ENCODE results near the gene OMD.

OMD gene

DNA sequence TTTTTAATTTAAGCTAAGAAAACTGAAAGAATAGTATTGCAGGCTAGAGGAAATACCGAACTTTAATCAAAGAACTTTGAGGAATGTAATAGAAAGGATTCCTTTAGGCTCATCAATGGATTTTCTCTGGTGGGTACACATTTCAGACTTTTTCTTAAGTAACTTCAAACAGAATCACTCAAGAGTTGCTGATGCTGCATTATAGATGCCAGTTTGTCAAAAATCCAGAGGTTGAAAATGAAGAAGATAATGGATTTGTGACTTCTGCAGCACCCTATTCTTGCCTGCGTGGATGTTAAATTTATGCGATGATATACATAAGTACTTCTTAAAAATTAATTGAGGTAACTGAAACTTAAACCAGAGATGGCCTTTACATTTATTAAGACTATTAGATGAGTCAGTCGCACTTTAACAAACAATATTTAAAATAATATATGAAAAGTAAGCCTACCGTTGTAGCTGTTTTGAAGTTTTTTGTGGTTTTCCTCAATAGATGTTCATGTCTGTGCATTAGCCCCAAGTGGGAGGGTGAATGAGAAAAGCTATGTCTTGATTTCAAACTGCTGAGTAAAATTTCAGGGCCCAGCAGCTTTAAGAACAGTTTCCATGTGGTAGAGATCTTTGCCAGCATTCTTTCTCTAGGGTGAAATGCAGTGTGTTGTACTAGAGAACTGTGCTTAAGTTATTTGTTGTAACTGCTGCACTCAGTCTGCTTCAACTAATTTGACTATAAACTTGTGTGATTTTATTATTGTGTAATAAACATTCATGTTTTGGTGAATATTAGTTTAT is 20.0 kb downstream of the OMD start, which contains the start of gene OGN:
Gene OGN, minus strand, starts transcription at position 537 of the 795 bp plus-strand sequence. CDS start 1,171 bp downstream, outside the sequence.
- H3K27me3 Mint-ChIP-seq = no peaks in the 10 kb centered on the region
- no peak within 1 kb of the TSS for H3K4me3 Mint-ChIP-seq
- no peak for DNase-seq

DNA sequence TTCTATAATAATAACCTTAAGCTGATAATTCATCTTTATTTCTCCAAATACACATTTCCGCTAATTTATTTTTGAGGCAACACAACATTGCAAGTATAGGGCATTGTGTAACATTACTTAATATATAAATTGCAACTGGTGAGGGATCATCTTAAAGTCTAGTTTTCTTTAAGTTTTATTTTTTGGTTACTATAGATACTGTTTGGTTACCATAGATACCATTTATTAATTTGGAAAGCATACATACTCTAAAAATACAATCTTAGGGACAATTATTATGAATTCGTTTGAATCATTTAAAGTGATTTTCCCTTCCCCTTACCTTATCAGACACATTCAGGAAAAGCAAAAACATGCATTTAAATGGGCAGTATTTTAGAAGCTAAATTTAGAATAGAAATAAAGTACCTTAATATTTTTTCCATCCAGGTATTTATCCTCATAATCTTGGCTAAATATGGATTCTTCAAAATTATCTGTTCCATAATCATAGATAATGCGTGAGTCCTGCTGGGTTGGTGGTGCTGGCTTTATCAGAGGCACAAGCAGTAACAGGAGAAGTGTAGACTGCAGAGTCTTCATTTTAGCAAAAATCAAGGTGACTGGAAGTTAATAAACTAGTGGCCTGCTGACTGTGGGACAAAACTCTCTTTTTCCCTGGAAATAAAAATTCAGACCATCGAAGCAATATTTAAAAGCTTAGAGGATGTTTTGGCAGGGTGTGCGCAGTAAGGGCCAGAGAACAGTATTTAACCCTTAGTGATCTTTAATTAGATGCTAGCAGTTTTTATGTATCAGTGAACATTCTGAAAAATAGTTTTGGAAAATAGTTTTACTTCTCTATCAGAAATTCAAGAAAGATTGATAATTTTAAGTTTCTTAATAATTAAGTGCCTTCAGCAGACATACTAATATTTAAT is 21.2 kb downstream of the OMD start:
- H3K27ac Mint-ChIP-seq = no peak overlapping the region

More for the DNA sequence above, 20.0 kb downstream of the OMD start, which contains the start of gene OGN:
- Mint-ChIP-seq H3K27ac (no peak within 1 kb of the TSS), H3K4me1 (ENCODE audit: low read depth in 2 of 2) (peaks cover 11 to 15% of the 10 kb centered on the region in 2 donors), H3K9me3 (no peaks in the 10 kb centered on the region), H3K36me3 (ENCODE audit: insufficient read depth) (no peaks in the 10 kb centered on the region)
- ATAC-seq (replicated peaks) = no peak

DNA sequence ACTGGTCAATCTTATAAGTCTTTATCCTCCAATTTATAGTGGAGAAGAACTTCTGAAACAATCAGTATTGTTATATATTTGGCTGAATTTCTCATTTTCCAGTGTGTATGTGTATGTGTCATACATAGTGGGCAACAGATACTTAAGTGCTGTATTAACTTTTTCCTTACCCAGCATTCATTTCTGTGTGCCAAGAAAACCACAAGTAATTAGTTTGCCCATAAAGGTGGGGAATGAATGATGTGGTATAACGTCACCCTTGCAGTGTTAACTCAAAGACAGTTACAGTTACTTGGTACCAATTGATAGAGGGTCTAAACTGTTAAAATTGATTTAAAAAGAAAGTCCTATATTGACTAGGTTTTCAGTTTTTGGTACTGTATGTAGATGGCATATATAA is 21.9 kb downstream of the OMD start:
- Mint-ChIP-seq H3K4me3 (no peak overlapping the region), H3K36me3 (ENCODE audit: insufficient read depth) (no peaks in the 10 kb centered on the region), H3K27ac (no peak overlapping the region), H3K9me3 (no peaks in the 10 kb centered on the region), H3K4me1 (ENCODE audit: low read depth in 2 of 2) (peaks cover 11 to 15% of the 10 kb centered on the region in 2 donors), H3K27me3 (no peaks in the 10 kb centered on the region)
- ATAC-seq (replicated peaks) = no peak
- no peak for DNase-seq

More for the DNA sequence above, 21.2 kb downstream of the OMD start:
- Mint-ChIP-seq H3K27me3 (no peaks in the 10 kb centered on the region), H3K9me3 (no peaks in the 10 kb centered on the region), H3K36me3 (ENCODE audit: insufficient read depth) (no peaks in the 10 kb centered on the region), H3K4me3 (no peak overlapping the region), H3K4me1 (ENCODE audit: low read depth in 2 of 2) (peaks cover 11 to 15% of the 10 kb centered on the region in 2 donors)
- DNase-seq (no peak), ATAC-seq (replicated peaks) (no peak)

DNA sequence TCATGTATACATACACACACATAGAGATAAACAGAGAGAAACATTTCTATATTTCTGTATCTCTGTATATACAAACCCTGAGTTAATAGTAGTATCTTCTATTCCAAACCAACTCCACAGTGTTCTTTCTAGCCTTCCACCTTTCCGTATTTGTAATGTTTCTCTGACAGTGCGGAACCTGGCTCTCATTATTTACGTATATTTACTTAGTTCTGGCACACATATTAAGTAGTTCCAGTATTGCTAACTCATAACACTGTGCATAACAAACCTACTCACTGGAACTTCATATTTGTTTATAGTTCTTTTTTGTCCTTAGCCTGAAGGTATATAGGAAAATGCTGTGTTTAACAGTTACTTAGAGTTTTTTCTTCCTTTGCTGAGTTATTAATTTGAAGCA is 26.4 kb downstream of the OMD start:
- Mint-ChIP-seq H3K9me3 (no peaks in the 10 kb centered on the region), H3K27me3 (no peaks in the 10 kb centered on the region), H3K27ac (no peak overlapping the region), H3K4me3 (no peak overlapping the region), H3K4me1 (ENCODE audit: low read depth in 2 of 2) (no peaks in the 10 kb centered on the region), H3K36me3 (ENCODE audit: insufficient read depth) (no peaks in the 10 kb centered on the region)
- ATAC-seq (replicated peaks) (no peak), DNase-seq (no peak)

DNA sequence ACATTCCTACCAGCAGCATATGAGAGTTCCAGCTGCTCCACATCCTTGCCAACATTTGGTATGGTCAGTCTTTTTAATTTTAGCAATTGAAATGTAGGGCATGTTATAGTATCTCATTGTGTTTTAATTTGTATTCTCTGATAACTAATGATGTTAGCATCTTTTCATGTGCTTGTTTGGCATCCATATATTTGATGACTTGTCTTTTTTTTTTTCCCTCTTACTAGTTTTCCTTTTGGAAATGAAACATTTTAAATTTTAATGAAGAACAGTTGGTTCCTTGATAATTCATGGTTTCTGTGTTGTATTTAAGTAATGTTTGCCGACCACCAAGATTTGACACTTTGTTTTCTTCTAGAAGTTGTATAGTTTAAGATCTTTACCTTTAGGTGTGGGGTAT is 28.7 kb downstream of the OMD start:
- H3K4me1 Mint-ChIP-seq (ENCODE audit: low read depth in 2 of 2) = no peaks in the 10 kb centered on the region
- no peaks in the 10 kb centered on the region for H3K9me3 Mint-ChIP-seq
- DNase-seq (no peak), ATAC-seq (replicated peaks) (no peak)
- no peaks in the 10 kb centered on the region for H3K36me3 Mint-ChIP-seq (ENCODE audit: insufficient read depth)
- H3K27me3 Mint-ChIP-seq = no peaks in the 10 kb centered on the region
- H3K27ac Mint-ChIP-seq = no peak overlapping the region
- H3K4me3 Mint-ChIP-seq = no peak overlapping the region

DNA sequence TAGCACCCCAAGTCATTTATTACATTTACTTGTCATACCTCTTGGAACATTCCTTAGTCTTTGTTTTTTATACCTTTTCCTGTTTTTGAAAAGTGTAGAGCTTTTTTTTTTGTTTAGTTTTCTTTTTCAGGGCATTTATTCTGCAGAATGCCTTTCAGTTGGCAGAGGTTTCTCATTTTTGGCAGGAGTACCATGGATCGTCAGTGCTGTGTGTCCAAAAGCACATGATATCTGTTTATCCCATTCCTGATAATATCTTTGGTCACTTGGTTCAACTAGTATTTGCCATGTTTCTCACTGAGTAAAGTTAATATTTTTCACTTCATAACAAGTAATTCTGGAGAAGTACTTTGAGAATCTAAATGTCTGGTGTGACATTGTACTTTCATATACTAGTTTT is 30.6 kb downstream of the OMD start:
- DNase-seq (no peak), ATAC-seq (replicated peaks) (no peak)
- Mint-ChIP-seq H3K27me3 (no peaks in the 10 kb centered on the region), H3K4me1 (ENCODE audit: low read depth in 2 of 2) (no peaks in the 10 kb centered on the region), H3K9me3 (no peaks in the 10 kb centered on the region), H3K27ac (no peak overlapping the region), H3K36me3 (ENCODE audit: insufficient read depth) (no peaks in the 10 kb centered on the region), H3K4me3 (no peak overlapping the region)

DNA sequence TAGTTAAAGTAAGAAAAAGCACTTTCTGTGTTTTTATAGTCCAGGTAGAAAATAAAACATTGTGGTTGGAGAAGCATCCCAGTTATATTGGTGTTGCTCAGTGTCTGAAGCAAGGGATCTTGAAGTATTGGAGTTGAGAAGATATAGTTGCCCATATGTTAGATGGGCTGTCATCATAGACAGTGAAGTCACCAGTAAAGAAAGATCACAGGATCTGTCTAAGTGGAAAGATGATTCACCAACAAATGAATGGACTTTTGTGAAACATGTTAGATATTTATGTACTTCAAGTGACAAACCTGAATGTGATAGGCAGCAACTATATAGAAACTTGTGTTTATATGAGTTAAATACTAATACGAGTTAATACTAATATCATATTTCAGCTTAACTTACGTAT is 31.6 kb downstream of the OMD start:
- Mint-ChIP-seq H3K27ac (no peak overlapping the region), H3K27me3 (no peaks in the 10 kb centered on the region), H3K36me3 (ENCODE audit: insufficient read depth) (no peaks in the 10 kb centered on the region), H3K4me3 (no peak overlapping the region), H3K9me3 (no peaks in the 10 kb centered on the region), H3K4me1 (ENCODE audit: low read depth in 2 of 2) (no peaks in the 10 kb centered on the region)
- DNase-seq = no peak
- no peak for ATAC-seq (replicated peaks)

DNA sequence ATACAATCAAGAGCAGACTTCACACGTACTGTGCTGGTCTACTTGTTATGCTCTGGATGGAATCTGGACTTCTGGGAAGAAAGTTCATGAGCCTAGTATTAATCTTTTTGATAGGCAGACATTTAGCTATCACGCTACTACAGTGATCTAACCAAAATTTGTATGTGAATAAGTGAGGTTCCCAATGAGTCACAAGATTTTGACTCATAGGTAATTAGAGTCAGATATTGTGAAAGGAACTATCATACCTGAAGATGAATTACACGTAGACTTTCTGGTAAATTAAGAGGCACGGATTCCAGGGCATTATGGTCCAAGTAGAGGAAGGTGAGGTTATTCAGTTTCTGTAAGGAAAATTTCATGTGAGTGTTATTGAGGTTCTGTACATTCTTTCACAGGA is 38.3 kb downstream of the OMD start:
- DNase-seq (no peak), ATAC-seq (replicated peaks) (no peak)
- H3K27me3 Mint-ChIP-seq = no peaks in the 10 kb centered on the region
- no peak overlapping the region for H3K4me3 Mint-ChIP-seq
- no peak overlapping the region for H3K27ac Mint-ChIP-seq
- H3K4me1 Mint-ChIP-seq (ENCODE audit: low read depth in 2 of 2) = peaks cover 1 to 4% of the 10 kb centered on the region in 2 donors
- H3K36me3 Mint-ChIP-seq (ENCODE audit: insufficient read depth) = peaks cover 4% of the 10 kb centered on the region
- no peaks in the 10 kb centered on the region for H3K9me3 Mint-ChIP-seq

DNA sequence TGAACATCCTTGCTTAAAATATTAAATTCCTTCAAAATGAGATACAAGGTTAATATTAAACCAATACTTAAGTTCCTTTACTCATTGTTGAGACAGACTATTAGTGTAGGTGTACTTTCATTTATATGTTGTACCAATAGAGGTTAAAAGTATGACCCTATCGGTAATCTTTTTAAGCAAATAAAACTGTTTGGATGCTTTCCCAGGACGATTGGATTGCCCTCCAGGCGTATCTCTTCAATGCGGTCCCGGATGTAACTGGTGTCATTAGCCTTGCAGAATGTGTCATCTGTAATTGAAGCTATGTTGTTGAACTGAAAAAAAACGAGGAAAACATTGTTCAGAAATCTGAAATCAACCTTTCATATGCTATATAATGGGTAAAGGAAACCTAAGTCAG is 38.8 kb downstream of the OMD start:
- Mint-ChIP-seq H3K27ac (no peak overlapping the region), H3K36me3 (ENCODE audit: insufficient read depth) (peaks cover 4% of the 10 kb centered on the region), H3K4me3 (no peak overlapping the region), H3K9me3 (no peaks in the 10 kb centered on the region), H3K4me1 (ENCODE audit: low read depth in 2 of 2) (peaks cover 1 to 4% of the 10 kb centered on the region in 2 donors), H3K27me3 (no peaks in the 10 kb centered on the region)
- no peak for ATAC-seq (replicated peaks)
- no peak for DNase-seq

DNA sequence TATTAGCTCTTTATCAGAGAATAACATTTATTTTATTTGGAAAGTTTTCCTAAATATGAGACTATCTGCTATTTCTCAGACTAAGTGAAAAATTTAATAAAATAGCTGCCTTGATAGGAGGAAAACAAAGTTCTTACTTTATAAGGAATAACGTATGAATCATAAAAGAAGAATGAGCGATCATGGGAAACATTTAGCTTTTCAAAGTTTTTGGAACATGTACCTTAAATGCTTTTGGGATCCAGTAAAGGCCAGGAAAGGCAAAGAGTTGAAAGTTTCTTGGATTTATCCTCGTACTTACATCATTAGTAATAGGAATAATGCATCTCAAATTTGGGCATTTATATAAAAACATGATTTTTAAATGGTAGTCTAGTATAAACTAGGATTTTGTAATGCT is 39.3 kb downstream of the OMD start:
- H3K4me1 Mint-ChIP-seq (ENCODE audit: low read depth in 2 of 2) = peaks cover 1 to 4% of the 10 kb centered on the region in 2 donors
- no peak for DNase-seq

DNA sequence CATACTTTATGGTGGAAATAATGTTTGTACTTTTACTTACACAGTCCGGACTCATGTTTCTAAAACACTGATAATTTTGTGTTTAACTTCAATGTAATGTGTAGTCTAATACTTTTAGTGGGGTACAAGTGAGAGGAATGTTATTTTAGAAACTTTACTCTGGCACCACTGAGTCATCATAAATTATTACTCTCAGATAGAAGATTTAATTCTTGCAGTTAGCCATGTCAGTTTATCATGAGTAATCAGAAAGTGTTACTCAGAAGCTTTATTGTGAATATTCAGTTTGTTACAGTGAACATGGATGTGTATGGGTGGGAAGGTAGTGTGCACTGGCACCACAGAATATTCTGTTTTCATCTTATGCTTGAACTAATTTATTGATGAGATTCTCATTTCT is 39.9 kb downstream of the OMD start:
- H3K4me1 Mint-ChIP-seq (ENCODE audit: low read depth in 2 of 2) = peaks cover 2 to 4% of the 10 kb centered on the region in 2 donors
- peaks cover 4% of the 10 kb centered on the region for H3K36me3 Mint-ChIP-seq (ENCODE audit: insufficient read depth)
- no peak for ATAC-seq (replicated peaks)
- H3K27me3 Mint-ChIP-seq = no peaks in the 10 kb centered on the region
- H3K27ac Mint-ChIP-seq = no peak overlapping the region
- no peak for DNase-seq
- no peak overlapping the region for H3K4me3 Mint-ChIP-seq
- no peaks in the 10 kb centered on the region for H3K9me3 Mint-ChIP-seq

More for the DNA sequence above, 39.3 kb downstream of the OMD start:
- H3K9me3 Mint-ChIP-seq = no peaks in the 10 kb centered on the region
- no peaks in the 10 kb centered on the region for H3K27me3 Mint-ChIP-seq
- no peak overlapping the region for H3K4me3 Mint-ChIP-seq
- no peak for ATAC-seq (replicated peaks)
- H3K36me3 Mint-ChIP-seq (ENCODE audit: insufficient read depth) = peaks cover 4% of the 10 kb centered on the region
- no peak overlapping the region for H3K27ac Mint-ChIP-seq

DNA sequence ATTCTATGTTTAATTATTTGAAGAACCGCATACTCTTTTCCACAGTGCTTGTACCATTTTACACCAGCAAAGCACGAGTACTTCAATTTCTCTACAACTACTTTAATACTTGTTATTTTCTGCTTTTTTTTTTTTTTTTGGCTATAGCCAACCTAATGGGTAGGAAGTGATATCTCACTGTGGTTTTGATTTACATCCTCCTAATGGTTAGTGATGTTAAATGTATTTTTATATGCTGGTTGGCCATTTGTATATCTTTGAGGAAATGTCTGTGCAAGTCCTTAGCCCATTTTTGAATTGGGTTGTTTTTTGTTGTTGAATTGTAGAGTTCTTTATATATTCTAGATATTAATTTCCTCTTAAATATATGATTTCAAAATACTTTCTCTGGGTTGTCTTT is 42.5 kb downstream of the OMD start:
- no peak overlapping the region for H3K4me3 Mint-ChIP-seq
- peaks cover 6 to 15% of the 10 kb centered on the region in 2 donors for H3K4me1 Mint-ChIP-seq (ENCODE audit: low read depth in 2 of 2)
- no peak for DNase-seq
- H3K36me3 Mint-ChIP-seq (ENCODE audit: insufficient read depth) = peaks cover 4% of the 10 kb centered on the region
- H3K9me3 Mint-ChIP-seq = no peaks in the 10 kb centered on the region
- no peak for ATAC-seq (replicated peaks)
- no peak overlapping the region for H3K27ac Mint-ChIP-seq
- no peaks in the 10 kb centered on the region for H3K27me3 Mint-ChIP-seq

DNA sequence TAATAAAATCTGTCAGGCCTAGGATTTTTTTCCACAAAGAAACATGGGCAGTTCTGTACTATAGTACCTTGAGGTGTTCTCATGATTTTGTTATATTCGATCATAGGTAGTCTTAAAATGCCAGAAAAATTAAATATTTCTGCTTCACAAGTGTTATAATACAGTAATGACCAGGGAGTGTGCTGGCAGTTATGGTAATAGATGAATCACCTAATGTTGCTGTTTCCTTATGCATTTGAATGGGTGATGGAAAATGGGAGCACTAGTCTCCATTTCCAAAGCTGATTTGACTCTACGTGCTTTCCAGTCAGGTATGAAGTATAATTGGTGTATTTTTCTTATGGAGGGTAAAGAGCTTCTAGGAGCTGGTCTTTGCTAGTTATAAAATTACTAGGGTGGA is 43.7 kb downstream of the OMD start:
- no peak for ATAC-seq (replicated peaks)

More for the DNA sequence above, 43.7 kb downstream of the OMD start:
- Mint-ChIP-seq H3K27me3 (no peaks in the 10 kb centered on the region), H3K36me3 (ENCODE audit: insufficient read depth) (peaks cover 4% of the 10 kb centered on the region), H3K4me1 (ENCODE audit: low read depth in 2 of 2) (peaks cover 6 to 15% of the 10 kb centered on the region in 2 donors), H3K4me3 (no peak overlapping the region), H3K9me3 (no peaks in the 10 kb centered on the region), H3K27ac (no peak overlapping the region)
- DNase-seq = no peak

Data from effector memory CD8-positive, alpha-beta T cell (primary cell).